NCI-H2227 (cell line): Measurements from ENCODE around the gene NT5DC4.

Experiments
- DNase-seq: peaks from one replicate; lab custom pipeline; 2025; ENCODE audit not compliant: unreplicated experiment; lab: John Stamatoyannopoulos, UW

The NT5DC4 gene

GRCh38 chr2:112723547-112723940 lies 2.7 kb downstream of the NT5DC4 start:
- DNase-seq = no peak

GRCh38 chr2:112723995-112724394 lies 3.2 kb downstream of the NT5DC4 start:
- DNase-seq = no peak

- DNase-seq = no peak
These were observed 4.0 kb downstream of the NT5DC4 start for GRCh38 chr2:112724591-112725525.

- no peak for DNase-seq
These were observed 5.0 kb downstream of the NT5DC4 start for GRCh38 chr2:112725545-112726457.

- peak; percentile 95 for DNase-seq
These were observed 5.8 kb downstream of the NT5DC4 start for GRCh38 chr2:112726487-112727190.

GRCh38 chr2:112727276-112728028 lies 6.6 kb downstream of the NT5DC4 start:
- DNase-seq = no peak

- no peak for DNase-seq
These were observed 7.2 kb downstream of the NT5DC4 start for GRCh38 chr2:112728029-112728362.

GRCh38 chr2:112728378-112729175 lies 7.8 kb downstream of the NT5DC4 start:
- peak; percentile 39 for DNase-seq

- DNase-seq = no peak
These were observed 9.4 kb downstream of the NT5DC4 start for GRCh38 chr2:112730216-112730615.

- DNase-seq = no peak
These were observed 10.0 kb downstream of the NT5DC4 start for GRCh38 chr2:112730791-112731190.

GRCh38 chr2:112731479-112731878 lies 10.7 kb downstream of the NT5DC4 start:
- no peak for DNase-seq

- DNase-seq = no peak
These were observed 12.6 kb downstream of the NT5DC4 start for GRCh38 chr2:112733456-112733855.

GRCh38 chr2:112733871-112734270 lies 13.1 kb downstream of the NT5DC4 start:
- DNase-seq = no peak

- no peak for DNase-seq
These were observed 16.9 kb downstream of the NT5DC4 start for GRCh38 chr2:112737542-112738232.

- no peak for DNase-seq
These were observed 19.7 kb downstream of the NT5DC4 start for GRCh38 chr2:112740527-112740926.

GRCh38 chr2:112749755-112750559 lies 29.1 kb downstream of the NT5DC4 start:
- peak; percentile 81 for DNase-seq

- DNase-seq = no peak
These were observed 29.7 kb downstream of the NT5DC4 start for GRCh38 chr2:112750560-112750843.

GRCh38 chr2:112751451-112752197 lies 30.8 kb downstream of the NT5DC4 start:
- DNase-seq = no peak
